Activated T-cell treated with anti-CD3 and anti-CD28 coated beads, Interleukin-2, amount 50 U/mL, for 4 hours (primary cell): ENCODE results near the gene OR6C65. TPM values are rescaled to one million over a fixed set of nuclear protein-coding genes. Genes with fewer than 3 reads are reported as not detected.
"Not testable (repeated sequence)": the region's sequence is repeated elsewhere in the genome, so short reads cannot be mapped to it uniquely, and the experiment has no call there.

Source experiments
- ATAC-seq, 2 donors: fragments of 200-7000 bp; cut with Tn5 transposase; one replicate each; pipeline ENCODE4 v1.10.0; 2021
- DNase-seq: peaks from one replicate; pipeline ENCODE4 v3.0.0-alpha.2; 2020
- H3K27me3 Mint-ChIP-seq: one replicate; pipeline ENCODE4 v1.8.0; 2021; ENCODE audit warnings: low read depth, mixed read lengths
- H3K36me3 Mint-ChIP-seq: one replicate; pipeline ENCODE4 v1.8.0; 2022; ENCODE audit warnings: mixed read lengths; ENCODE audit not compliant: insufficient read depth
- H3K4me1 Mint-ChIP-seq: one replicate; pipeline ENCODE4 v1.8.0; 2021; ENCODE audit warnings: low read depth, mixed read lengths
- H3K4me3 Mint-ChIP-seq: one replicate; pipeline ENCODE4 v1.8.0; 2021; ENCODE audit warnings: mild to moderate bottlenecking, moderate library complexity, mixed read lengths
- H3K9me3 Mint-ChIP-seq: one replicate; pipeline ENCODE4 v1.8.0; 2021; ENCODE audit warnings: mixed read lengths
- total RNA-seq, 3 donors: library from RNA; stranded (reverse); gene quantifications; one replicate each; pipeline ENCODE4 v1.2.1, GENCODE V29; 2021

OR6C65 gene
- not detected for total RNA-seq

GRCh38 chr12:55400229-55400628, at the start of gene OR6C65:
OR6C65 (plus strand) TSS chr12:55400529; CDS start chr12:55400529, 0 bp downstream.
- ATAC-seq (no peak), DNase-seq (no peak)
- Mint-ChIP-seq H3K4me3 (no peak within 1 kb of the TSS), H3K4me1 (no peaks in the 10 kb centered on the region), H3K9me3 (no peaks in the 10 kb centered on the region), H3K27me3 (peaks cover 19% of the 10 kb centered on the region), H3K36me3 (no peaks in the 10 kb centered on the region)

DNA sequence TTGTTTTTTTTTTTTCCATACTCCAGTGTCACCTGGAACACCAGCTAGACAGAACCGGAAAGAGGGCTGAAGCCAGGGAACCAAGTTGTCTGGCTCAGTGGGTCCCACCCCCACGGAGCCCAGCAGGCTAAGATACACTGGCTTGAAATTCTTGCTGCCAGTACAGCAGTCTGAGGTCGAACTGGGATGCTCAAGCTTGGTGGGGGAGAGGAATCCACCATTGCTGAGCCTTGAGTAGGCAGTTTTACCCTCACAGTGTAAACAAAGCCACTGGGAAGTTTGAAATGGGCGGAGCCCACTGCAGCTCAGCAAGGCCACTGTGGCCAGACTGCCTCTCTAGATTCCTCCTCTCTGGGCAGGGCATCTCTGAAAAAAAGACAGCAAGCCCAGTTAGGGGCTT, 45.0 kb upstream of the OR6C65 start:
- DNase-seq, H3K4me1 Mint-ChIP-seq, H3K9me3 Mint-ChIP-seq, ATAC-seq, H3K4me3 Mint-ChIP-seq, H3K36me3 Mint-ChIP-seq: not testable (repeated sequence)
- H3K27me3 Mint-ChIP-seq: peaks cover 44% of the 10 kb centered on the region

- Mint-ChIP-seq H3K9me3 (no peaks in the 10 kb centered on the region), H3K4me3 (no peak within 1 kb of the TSS), H3K27me3 (peaks cover 36% of the 10 kb centered on the region), H3K4me1 (no peaks in the 10 kb centered on the region), H3K36me3 (no peaks in the 10 kb centered on the region)
- ATAC-seq (no peak), DNase-seq (no peak)
Observed at GRCh38 chr12:55362675-55363074, 37.7 kb upstream of the OR6C65 start, which contains the start of gene OR6C75. OR6C75 (plus strand) TSS chr12:55362975; CDS start chr12:55365111, 2,136 bp downstream.

DNA sequence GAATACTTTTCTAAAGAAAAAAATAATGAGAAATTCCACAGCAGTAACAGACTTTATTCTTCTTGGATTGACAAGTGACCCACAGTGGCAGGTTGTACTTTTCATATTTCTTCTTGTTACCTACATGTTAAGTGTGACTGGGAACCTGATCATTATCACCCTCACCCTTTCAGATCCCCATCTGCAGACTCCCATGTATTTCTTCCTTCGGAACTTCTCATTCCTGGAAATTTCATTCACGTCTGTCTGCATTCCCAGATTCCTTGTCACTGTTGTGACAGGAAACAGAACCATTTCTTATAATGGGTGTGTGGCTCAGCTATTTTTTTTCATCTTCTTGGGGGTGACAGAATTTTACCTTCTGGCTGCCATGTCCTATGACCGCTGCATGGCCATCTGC, 35.2 kb upstream of the OR6C65 start:
- Mint-ChIP-seq H3K36me3 (no peaks in the 10 kb centered on the region), H3K27me3 (peaks cover 23% of the 10 kb centered on the region), H3K4me1 (no peaks in the 10 kb centered on the region), H3K4me3 (no peak overlapping the region), H3K9me3 (no peaks in the 10 kb centered on the region)
- ATAC-seq (no peak), DNase-seq (no peak)

DNA sequence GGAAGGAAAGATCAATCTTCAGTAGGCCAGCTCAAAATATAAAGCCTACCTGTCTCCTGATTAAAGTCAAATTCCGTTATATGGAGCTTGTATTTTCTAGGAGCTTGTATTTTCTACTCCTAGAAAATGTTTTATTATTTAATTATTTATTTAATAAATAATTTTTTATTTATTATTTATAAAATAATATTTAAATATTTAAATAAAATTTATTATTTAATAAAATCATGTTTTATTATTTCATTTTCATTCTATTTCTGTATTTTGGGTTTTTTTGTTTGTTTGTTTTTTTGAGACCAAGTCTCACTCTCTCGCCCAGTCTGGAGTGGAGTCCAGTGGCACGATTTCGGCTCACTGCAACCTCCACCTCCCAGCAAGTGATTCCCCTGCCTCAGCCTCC, 27.8 kb upstream of the OR6C65 start:
- no peak for DNase-seq
- Mint-ChIP-seq H3K36me3 (no peaks in the 10 kb centered on the region), H3K9me3 (no peaks in the 10 kb centered on the region), H3K27me3 (peaks cover 16% of the 10 kb centered on the region), H3K4me3 (no peak overlapping the region), H3K4me1 (no peaks in the 10 kb centered on the region)
- ATAC-seq: no peak

GRCh38 chr12:55385891-55386290, 14.4 kb upstream of the OR6C65 start:
- H3K4me1 Mint-ChIP-seq: no peaks in the 10 kb centered on the region
- H3K4me3 Mint-ChIP-seq: no peak overlapping the region
- H3K9me3 Mint-ChIP-seq: no peaks in the 10 kb centered on the region
- peaks cover 3% of the 10 kb centered on the region for H3K27me3 Mint-ChIP-seq
- no peaks in the 10 kb centered on the region for H3K36me3 Mint-ChIP-seq
- DNase-seq (no peak), ATAC-seq (no peak)

DNA sequence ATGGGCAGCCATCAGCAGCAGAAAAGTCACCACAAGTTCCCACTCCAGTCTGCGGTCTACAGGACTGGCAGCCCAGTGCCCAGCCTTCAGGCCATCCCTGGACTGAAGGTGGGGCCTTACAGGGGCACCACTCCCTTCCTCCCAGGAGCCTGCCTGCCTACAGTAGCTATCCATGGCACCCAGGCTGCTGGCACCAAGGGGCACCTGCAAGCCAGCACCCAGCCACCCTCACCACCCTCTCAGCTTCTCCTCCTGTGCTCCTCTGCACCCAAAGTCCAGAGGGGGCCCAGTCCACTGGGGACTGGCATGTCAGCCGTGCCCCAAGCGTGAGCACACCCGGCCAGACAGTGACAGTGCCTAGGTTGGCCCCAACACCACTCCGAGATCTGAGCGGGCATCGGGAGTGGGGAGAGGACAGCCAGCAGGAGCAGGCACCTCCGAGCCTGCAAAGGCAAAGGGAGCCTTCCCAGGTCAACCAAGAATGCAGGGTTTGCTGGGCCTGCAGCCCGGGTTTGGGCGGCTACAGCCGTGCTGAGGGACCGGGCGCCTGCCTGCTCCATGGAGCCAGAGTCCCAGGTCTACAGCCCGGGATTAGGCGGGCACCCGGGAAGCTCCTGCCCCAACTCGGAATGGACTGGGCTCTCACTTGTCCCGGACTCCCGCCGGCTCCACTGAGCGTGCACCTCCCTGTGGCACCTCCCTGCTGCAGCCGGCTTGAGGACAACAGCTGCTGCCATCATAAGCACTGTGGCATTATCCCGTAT, 8.1 kb upstream of the OR6C65 start:
- H3K36me3 Mint-ChIP-seq: no peaks in the 10 kb centered on the region
- DNase-seq (no peak), ATAC-seq (no peak)
- no peak overlapping the region for H3K4me3 Mint-ChIP-seq
- H3K4me1 Mint-ChIP-seq: no peaks in the 10 kb centered on the region
- H3K9me3 Mint-ChIP-seq: no peaks in the 10 kb centered on the region
- H3K27me3 Mint-ChIP-seq: peaks cover 6% of the 10 kb centered on the region

GRCh38 chr12:55396326-55396725, 4.0 kb upstream of the OR6C65 start:
- Mint-ChIP-seq H3K4me3 (no peak overlapping the region), H3K4me1 (no peaks in the 10 kb centered on the region), H3K27me3 (peaks cover 17% of the 10 kb centered on the region), H3K36me3 (no peaks in the 10 kb centered on the region), H3K9me3 (no peaks in the 10 kb centered on the region)
- DNase-seq (no peak), ATAC-seq (no peak)

DNA sequence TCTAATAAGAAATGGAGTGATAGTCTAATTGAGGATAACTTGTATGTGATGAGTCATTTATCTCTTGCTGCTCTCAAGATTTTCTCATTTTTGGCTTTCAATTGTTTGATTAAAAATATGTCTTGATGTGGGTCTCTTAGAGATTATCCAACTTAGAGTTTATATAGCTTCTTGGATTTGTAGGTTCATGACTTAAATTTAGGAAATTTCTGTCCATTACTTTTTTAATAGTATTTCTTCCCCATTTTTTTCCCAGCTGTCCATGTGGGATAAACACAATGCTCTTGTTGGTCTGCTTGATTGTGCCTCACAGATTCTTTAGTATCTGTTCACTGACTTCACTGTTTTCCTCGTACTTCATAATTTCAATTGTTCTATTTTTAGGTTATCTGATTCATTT, 7.5 kb downstream of the OR6C65 start:
- no peaks in the 10 kb centered on the region for H3K9me3 Mint-ChIP-seq

GRCh38 chr12:55409133-55409532, 8.8 kb downstream of the OR6C65 start:
- H3K27me3 Mint-ChIP-seq, H3K36me3 Mint-ChIP-seq, DNase-seq, H3K4me1 Mint-ChIP-seq, ATAC-seq, H3K9me3 Mint-ChIP-seq, H3K4me3 Mint-ChIP-seq: not testable (repeated sequence)

More for the DNA sequence above, 7.5 kb downstream of the OR6C65 start:
- no peaks in the 10 kb centered on the region for H3K4me1 Mint-ChIP-seq
- no peak for ATAC-seq
- H3K27me3 Mint-ChIP-seq: peaks cover 9% of the 10 kb centered on the region
- no peaks in the 10 kb centered on the region for H3K36me3 Mint-ChIP-seq
- no peak overlapping the region for H3K4me3 Mint-ChIP-seq
- DNase-seq: no peak

DNA sequence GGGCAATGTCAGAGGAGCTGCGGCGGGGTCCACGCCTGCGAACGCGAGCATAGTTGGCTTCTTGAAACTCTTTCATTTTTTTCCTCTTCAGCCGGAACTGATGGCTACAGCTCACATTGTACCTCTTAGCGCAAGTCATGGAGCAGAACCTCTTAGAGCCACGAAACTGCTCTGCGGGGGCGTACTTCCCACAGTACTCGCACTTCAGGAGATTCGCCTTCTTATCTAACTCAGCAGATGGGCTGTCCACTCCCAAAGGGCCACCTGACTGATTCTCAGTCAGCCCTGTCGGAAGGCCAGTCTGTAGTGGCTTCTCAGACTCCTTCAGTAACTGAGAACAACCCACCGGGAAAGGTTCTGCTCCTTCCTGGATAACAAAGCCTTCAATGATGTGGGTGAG, 11.8 kb downstream of the OR6C65 start:
- H3K27me3 Mint-ChIP-seq: peaks cover 34% of the 10 kb centered on the region
- not testable (repeated sequence) for ATAC-seq

GRCh38 chr12:55413498-55414388, 13.4 kb downstream of the OR6C65 start:
- DNase-seq, H3K4me3 Mint-ChIP-seq, H3K9me3 Mint-ChIP-seq, ATAC-seq, H3K36me3 Mint-ChIP-seq, H3K4me1 Mint-ChIP-seq: not testable (repeated sequence)
- peaks cover 44% of the 10 kb centered on the region for H3K27me3 Mint-ChIP-seq

More for the DNA sequence above, 11.8 kb downstream of the OR6C65 start:
- H3K36me3 Mint-ChIP-seq, H3K4me1 Mint-ChIP-seq, H3K9me3 Mint-ChIP-seq, H3K4me3 Mint-ChIP-seq, DNase-seq: not testable (repeated sequence)

DNA sequence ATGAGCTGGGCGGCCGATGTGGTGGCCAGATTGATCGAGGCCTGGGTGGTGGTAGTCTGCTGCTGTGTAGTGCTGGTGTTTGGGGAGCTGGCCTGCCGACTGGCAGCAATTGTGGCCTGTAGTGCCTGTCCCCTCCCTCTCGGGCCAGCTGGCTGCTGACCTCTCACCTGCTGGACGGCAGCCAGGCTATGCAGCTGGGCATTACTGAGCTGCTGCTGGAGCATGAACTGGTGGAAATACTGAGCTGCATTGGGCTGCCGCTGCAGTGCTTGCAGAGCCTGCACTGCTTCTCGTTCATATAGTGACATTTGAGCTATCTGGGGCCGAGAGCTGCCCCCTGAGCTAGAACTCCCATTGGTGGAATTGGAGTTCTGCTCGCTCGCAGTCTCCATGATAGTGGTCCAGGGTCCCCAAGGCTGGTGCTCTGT, 14.1 kb downstream of the OR6C65 start:
- H3K4me1 Mint-ChIP-seq, H3K9me3 Mint-ChIP-seq, H3K4me3 Mint-ChIP-seq, ATAC-seq, H3K36me3 Mint-ChIP-seq, DNase-seq: not testable (repeated sequence)
- peaks cover 48% of the 10 kb centered on the region for H3K27me3 Mint-ChIP-seq

GRCh38 chr12:55414889-55415288, 14.6 kb downstream of the OR6C65 start:
- H3K9me3 Mint-ChIP-seq, H3K36me3 Mint-ChIP-seq, H3K4me1 Mint-ChIP-seq, DNase-seq, H3K4me3 Mint-ChIP-seq: not testable (repeated sequence)
- peak; percentile 80 to 83 for ATAC-seq
- H3K27me3 Mint-ChIP-seq: peaks cover 48% of the 10 kb centered on the region
